Fibroblast of skin of right quadriceps (primary cell): ENCODE data around the gene TRIM75.
"Not testable (repeated sequence)": the region's sequence is repeated elsewhere in the genome, so short reads cannot be mapped to it uniquely, and the experiment has no call there.

Experiments used
- DNase-seq: peaks from one replicate; pipeline ENCODE4 v3.0.0-alpha.2; 2013

The TRIM75 gene

GRCh38 chr4:165053645-165054044 is at the start of gene TRIM75:
TSS of gene TRIM75 (plus strand) at chr4:165053866. CDS start at chr4:165059148, 5,282 bp downstream.
- DNase-seq, result no peak

DNA sequence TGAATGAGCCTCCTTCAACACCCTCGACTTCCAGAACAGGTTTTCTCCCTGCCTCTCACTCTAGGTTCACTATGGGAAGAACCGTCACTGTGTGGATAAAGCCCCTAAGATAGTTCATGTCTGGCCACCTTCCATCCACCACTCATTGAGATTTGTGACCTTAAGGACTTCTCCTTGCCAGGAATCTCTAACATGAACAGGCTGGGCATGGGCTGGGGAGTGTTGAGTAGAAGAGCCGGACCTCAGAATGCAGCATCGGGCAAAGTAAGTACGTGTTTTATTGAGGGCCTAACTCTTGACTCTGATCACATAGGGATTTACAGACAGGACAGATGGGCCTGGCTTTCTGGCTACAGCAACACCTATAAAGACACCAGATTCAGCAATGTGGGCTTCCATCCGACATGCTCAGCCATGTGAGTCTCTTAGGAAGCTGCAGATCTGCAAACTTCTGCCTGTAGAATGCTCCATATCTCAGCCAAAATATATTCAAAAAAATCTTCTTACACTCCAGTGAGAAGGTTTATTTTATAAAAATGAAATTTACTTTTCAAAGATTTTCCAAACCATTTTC is 48.2 kb upstream of the TRIM75 start:
- DNase-seq, result no peak

DNA sequence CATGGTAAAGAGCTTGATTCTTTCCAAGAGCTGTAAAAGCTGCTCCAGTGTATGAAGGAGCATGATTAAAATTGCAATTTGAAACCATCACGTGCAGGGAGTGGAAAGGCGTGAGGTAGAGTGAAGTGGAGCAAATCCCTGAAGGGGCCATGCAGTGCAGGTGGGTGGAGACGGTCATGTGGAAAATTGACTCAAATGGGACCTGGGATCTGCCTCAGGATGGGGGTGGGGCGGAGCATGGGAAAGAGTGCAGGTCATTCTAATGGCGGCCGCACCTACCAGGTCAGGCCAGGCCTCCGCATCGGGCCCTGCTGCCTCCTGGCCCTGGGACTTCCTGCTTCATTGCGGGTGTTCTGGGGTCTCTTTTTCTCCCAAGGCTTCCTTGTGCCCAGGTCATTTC is 47.2 kb upstream of the TRIM75 start:
- DNase-seq, result no peak

GRCh38 chr4:165006886-165007285 is 46.8 kb upstream of the TRIM75 start:
- DNase-seq, result no peak

DNA sequence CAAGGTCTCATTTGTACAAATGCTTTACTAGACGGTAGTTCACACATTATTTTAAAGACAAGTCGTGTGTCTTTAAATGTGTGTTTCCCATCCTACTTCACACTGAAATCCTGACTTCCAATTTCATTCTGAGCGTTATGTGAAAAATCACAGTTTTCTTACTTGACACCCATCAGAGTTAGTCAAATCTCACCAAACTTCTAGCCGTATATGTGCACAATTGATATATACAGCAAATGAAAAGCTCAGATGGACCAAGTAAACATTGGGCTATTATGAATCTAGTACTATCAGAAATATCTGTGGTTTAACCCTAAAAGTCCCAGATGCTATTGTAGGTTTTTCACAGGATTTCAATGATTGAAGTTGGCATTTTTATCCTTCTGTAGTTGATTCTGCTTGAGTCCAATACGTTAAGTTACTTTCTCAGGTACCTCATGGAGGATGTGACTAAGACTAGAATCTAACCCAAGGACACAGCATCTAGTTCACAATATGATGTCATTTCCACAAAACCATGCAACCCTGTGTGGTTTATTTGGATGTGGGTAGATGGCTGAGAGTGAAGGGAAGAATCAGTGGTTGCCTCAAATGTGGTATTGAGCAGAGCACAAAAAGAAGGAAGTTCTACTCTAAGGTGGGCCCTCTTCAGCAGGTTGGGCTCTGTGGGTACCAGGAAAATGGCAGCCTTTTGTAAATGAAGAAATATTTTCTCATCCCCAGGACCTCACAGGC is 44.0 kb upstream of the TRIM75 start:
- no peak for DNase-seq

GRCh38 chr4:165010487-165010886 is 43.2 kb upstream of the TRIM75 start:
- no peak for DNase-seq

GRCh38 chr4:165010991-165011390 is 42.7 kb upstream of the TRIM75 start:
- no peak for DNase-seq

DNA sequence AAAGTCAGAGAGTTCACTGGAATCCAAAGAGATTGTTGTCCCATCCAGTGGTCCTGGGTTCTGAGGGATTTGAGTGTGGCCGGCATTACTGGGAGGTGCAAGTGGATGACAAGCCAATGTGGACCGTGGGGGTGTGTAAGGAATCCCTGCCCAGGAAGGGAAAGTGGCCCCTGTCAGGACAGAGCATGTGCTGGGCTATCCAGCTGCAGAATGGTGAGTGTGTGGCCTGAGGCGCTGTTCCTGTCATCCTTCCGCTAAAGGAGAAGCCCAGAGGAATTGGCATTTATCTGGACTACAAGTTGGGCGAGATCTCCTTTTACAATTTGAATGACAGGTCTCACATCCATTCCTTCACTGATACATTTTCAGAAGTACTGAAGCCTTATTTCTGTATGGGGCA is 42.3 kb upstream of the TRIM75 start:
- no peak for DNase-seq

DNA sequence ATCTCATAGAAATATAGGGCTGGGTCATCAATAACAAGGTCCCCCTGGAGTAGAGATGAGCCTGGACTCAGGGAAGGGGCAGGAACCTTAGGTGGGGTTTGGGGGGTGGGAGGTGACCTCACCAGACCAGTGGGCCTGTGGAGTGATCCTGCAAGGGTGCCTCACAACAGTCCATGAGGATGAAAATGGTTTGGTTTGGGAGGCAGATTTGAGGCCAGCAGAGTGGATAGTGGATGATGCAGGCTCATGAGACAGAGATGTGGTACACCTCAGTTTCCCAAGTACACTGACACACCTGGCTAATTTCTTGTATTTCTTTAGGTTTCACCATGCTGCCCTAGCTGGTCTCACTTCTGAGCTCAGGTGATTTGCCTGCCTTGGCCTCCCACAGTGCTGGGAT is 40.0 kb upstream of the TRIM75 start:
- DNase-seq, result no peak

GRCh38 chr4:165016971-165017370 is 36.7 kb upstream of the TRIM75 start:
- no peak for DNase-seq

DNA sequence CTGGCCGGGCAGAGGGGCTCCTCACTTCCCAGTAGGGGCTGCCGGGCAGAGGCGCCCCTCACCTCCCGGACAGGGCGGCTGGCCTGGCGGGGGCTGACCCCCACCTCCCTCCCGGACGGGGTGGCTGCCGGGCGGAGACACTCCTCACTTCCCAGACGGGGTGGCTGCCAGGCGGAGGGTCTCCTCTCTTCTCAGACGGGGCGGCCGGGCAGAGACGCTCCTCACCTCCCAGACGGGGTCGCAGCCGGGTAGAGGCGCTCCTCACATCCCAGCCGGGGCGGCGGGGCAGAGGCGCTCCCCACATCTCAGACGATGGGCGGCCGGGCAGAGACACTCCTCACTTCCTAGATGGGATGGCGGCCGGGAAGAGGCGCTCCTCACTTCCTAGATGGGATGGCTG is 33.7 kb upstream of the TRIM75 start:
- not testable (repeated sequence) for DNase-seq

DNA sequence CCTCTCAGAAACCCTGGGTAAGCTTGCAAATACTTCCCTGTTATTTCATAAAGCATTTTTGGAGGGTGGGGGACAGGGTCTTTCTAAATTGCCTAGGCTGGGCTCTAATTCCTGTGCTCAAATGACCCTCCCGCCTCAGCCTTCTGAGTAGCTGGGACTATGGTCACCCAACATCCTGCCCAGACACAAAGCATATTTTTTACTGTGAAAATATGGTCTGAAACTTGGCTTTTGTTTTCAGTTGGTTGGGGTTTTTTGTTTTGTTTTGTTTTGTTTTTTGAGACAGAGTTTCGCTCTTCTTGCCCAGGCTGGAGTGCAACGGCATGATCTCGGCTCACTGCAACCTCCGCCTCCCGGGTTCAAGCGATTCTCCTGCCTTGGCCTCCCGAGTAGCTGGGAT is 27.9 kb upstream of the TRIM75 start:
- not testable (repeated sequence) for DNase-seq

DNA sequence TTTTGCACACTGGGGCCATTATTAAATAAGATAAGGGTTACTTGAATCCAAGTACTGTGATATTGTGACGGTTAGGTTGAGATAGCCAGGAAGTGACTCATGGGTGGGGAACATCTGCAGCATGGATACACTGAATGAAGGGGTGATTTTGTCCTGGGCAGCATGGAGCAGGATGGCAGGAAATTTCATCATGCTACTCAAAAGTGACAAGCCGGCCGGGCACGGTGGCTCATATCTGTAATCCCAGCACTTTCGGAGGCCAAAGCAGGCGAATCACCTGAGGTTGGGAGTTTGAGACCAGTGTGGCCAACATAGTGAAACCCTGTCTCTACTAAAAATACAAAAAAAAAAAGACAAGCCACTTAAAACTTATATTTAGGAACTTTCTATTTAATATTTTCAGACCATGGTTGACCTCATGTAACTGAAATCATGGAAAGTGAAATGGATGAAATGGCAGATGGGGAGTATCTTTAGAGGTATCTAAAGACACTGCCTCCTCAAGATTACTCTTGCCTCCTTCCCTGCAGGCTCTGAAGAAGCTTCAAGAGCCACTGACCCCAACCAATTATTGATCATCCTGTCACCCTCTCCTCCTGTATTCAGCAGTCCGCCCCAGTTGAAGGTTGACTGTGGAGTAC is 25.8 kb upstream of the TRIM75 start:
- no peak for DNase-seq

- DNase-seq, result no peak
Measured at GRCh38 chr4:165031436-165032211, 22.0 kb upstream of the TRIM75 start, which contains the start of gene TRIM60. TSS of gene TRIM60 (plus strand) at chr4:165031999. CDS start at chr4:165040073, 8,074 bp downstream.

- no peak for DNase-seq
Measured at GRCh38 chr4:165048170-165048569, 5.5 kb upstream of the TRIM75 start.

- DNase-seq, result no peak
Measured at GRCh38 chr4:165052627-165053026, 1.0 kb upstream of the TRIM75 start.

GRCh38 chr4:165055601-165056000 is 1.9 kb downstream of the TRIM75 start:
- DNase-seq, result no peak

- no peak for DNase-seq
Measured at GRCh38 chr4:165058666-165059065, 5.0 kb downstream of the TRIM75 start.

GRCh38 chr4:165059386-165059785 is 5.7 kb downstream of the TRIM75 start:
- DNase-seq, result no peak

GRCh38 chr4:165060938-165061337 is 7.3 kb downstream of the TRIM75 start:
- DNase-seq, result no peak

- DNase-seq, result no peak
Measured at GRCh38 chr4:165070560-165070959, 16.9 kb downstream of the TRIM75 start.

GRCh38 chr4:165073346-165073745 is 19.7 kb downstream of the TRIM75 start:
- DNase-seq, result not testable (repeated sequence)

GRCh38 chr4:165077034-165077578 is 23.4 kb downstream of the TRIM75 start:
- no peak for DNase-seq
